OCI-LY1 (cell line): ENCODE results near the gene PDPN.

Source experiments
- H2AFZ ChIP-seq: fragments of 200-600 bp; sonication (generic), shearing (Covaris generic); 2 replicates; pipeline ENCODE4 v1.6.0; 2014; ENCODE audit warnings: antibody characterized with exemption, mild to moderate bottlenecking, low read length
- H3F3A ChIP-seq: fragments of 200-600 bp; sonication (generic), shearing (Covaris generic); 2 replicates; pipeline ENCODE4 v1.6.0; 2014; ENCODE audit warnings: mild to moderate bottlenecking, antibody characterized with exemption, low read length, moderate library complexity; ENCODE audit not compliant: insufficient read depth
- H3K27ac ChIP-seq: fragments of 200-600 bp; sonication (generic); 2 replicates; pipeline ENCODE4 v1.5.1; 2014; ENCODE audit warnings: low read length, mixed run types, mild to moderate bottlenecking, low read depth; ENCODE audit not compliant: poor library complexity, severe bottlenecking
- H3K27me3 ChIP-seq: fragments of 200-600 bp; sonication (generic); 2 replicates; pipeline ENCODE4 v1.6.0; 2014; ENCODE audit warnings: antibody characterized with exemption, mild to moderate bottlenecking, low read length, moderate library complexity; ENCODE audit not compliant: insufficient read depth
- H3K36me3 ChIP-seq: fragments of 200-600 bp; sonication (generic); 2 replicates; pipeline ENCODE4 v1.6.1; 2014; ENCODE audit warnings: mild to moderate bottlenecking, antibody characterized with exemption, low read length, moderate library complexity, mixed read lengths; ENCODE audit not compliant: insufficient read depth
- H3K4me1 ChIP-seq: fragments of 200-600 bp; sonication (generic); 2 replicates; pipeline ENCODE4 v1.5.1; 2014; ENCODE audit warnings: mild to moderate bottlenecking, low read length, moderate library complexity; ENCODE audit not compliant: insufficient read depth, severe bottlenecking
- H3K4me2 ChIP-seq: fragments of 200-600 bp; sonication (generic), shearing (Covaris generic); 2 replicates; pipeline ENCODE4 v1.6.1; 2014; ENCODE audit warnings: low read length
- H3K4me3 ChIP-seq: fragments of 200-600 bp; sonication (generic); 2 replicates; pipeline ENCODE4 v1.5.1; 2014; ENCODE audit warnings: low read length, low read depth, mild to moderate bottlenecking, mixed read lengths; ENCODE audit not compliant: poor library complexity, severe bottlenecking
- H3K79me2 ChIP-seq: fragments of 200-600 bp; shearing (Covaris generic); 2 replicates; pipeline ENCODE4 v1.6.1; 2016; ENCODE audit warnings: mixed run types, low read length, mixed read lengths; ENCODE audit not compliant: insufficient read depth
- H3K9ac ChIP-seq: fragments of 200-600 bp; sonication (generic), shearing (Covaris generic); 2 replicates; pipeline ENCODE4 v1.6.1; 2014; ENCODE audit warnings: mild to moderate bottlenecking, low read length, mixed read lengths
- H3K9me2 ChIP-seq: fragments of 200-600 bp; sonication (generic), shearing (Covaris generic); 2 replicates; pipeline ENCODE4 v1.6.1; 2014; ENCODE audit warnings: low read depth, mild to moderate bottlenecking, low read length, mixed read lengths
- H3K9me3 ChIP-seq: fragments of 200-600 bp; shearing (Covaris generic); 2 replicates; pipeline ENCODE4 v1.6.1; 2014; ENCODE audit warnings: low read length, mixed read lengths
- H4K20me1 ChIP-seq: fragments of 200-600 bp; sonication (generic), shearing (Covaris generic); 2 replicates; pipeline ENCODE4 v1.6.0; 2016; ENCODE audit warnings: mild to moderate bottlenecking, low read length; ENCODE audit not compliant: insufficient read depth
- EZH2 ChIP-seq: fragments of 200-600 bp; sonication (generic), shearing (Covaris generic); IDR thresholded peaks from 2 replicates; pipeline ENCODE4 v1.8.0; 2017; ENCODE audit warnings: borderline replicate concordance, mixed run types, mild to moderate bottlenecking, antibody characterized with exemption, low read length, moderate library complexity, mixed read lengths
- TF ChIP-seq, protein P1 (sequence below): fragments of 200-600 bp; sonication (generic), shearing (Covaris generic); IDR thresholded peaks from 2 replicates; pipeline ENCODE4 v1.5.1; 2017; ENCODE audit warnings: mild to moderate bottlenecking, antibody characterized with exemption, low read length, moderate library complexity, mixed read lengths

The PDPN gene

DNA sequence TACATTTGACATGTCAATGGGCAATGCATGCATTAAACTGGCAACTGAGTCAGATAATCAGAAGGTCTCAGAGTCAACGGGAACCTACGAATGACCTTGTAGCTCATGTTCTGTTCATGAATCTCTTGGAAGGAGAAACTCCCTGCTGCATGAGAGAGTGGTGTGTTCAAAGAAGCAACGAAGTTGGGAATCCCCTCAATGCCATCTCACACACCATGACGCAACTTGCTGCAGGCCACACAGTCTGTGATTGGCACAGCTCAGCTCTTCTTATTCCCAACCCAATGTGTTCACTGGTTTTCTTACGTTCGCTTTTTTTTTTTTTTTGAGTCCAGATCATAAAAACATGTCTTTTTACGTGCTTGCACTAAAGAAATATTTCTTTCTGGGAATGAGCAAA, 62.9 kb downstream of the PDPN start:
- no peak overlapping the region for H3K9ac ChIP-seq
- H3K9me3 ChIP-seq = no peaks in the 10 kb centered on the region
- H4K20me1 ChIP-seq = no peaks in the 10 kb centered on the region
- H3K27ac ChIP-seq = no peak overlapping the region
- no peaks in the 10 kb centered on the region for H3K27me3 ChIP-seq
- H2AFZ ChIP-seq = no peak overlapping the region
- H3F3A ChIP-seq = no peaks in the 10 kb centered on the region
- H3K36me3 ChIP-seq = no peaks in the 10 kb centered on the region
- H3K4me3 ChIP-seq = no peak overlapping the region
- peaks cover 12% of the 10 kb centered on the region for H3K4me1 ChIP-seq
- no peaks in the 10 kb centered on the region for H3K9me2 ChIP-seq
- H3K4me2 ChIP-seq = no peak overlapping the region
- TF ChIP-seq, protein P1, sequence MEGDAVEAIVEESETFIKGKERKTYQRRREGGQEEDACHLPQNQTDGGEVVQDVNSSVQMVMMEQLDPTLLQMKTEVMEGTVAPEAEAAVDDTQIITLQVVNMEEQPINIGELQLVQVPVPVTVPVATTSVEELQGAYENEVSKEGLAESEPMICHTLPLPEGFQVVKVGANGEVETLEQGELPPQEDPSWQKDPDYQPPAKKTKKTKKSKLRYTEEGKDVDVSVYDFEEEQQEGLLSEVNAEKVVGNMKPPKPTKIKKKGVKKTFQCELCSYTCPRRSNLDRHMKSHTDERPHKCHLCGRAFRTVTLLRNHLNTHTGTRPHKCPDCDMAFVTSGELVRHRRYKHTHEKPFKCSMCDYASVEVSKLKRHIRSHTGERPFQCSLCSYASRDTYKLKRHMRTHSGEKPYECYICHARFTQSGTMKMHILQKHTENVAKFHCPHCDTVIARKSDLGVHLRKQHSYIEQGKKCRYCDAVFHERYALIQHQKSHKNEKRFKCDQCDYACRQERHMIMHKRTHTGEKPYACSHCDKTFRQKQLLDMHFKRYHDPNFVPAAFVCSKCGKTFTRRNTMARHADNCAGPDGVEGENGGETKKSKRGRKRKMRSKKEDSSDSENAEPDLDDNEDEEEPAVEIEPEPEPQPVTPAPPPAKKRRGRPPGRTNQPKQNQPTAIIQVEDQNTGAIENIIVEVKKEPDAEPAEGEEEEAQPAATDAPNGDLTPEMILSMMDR = no peak
- no peak for TF ChIP-seq EZH2
- no peaks in the 10 kb centered on the region for H3K79me2 ChIP-seq

DNA sequence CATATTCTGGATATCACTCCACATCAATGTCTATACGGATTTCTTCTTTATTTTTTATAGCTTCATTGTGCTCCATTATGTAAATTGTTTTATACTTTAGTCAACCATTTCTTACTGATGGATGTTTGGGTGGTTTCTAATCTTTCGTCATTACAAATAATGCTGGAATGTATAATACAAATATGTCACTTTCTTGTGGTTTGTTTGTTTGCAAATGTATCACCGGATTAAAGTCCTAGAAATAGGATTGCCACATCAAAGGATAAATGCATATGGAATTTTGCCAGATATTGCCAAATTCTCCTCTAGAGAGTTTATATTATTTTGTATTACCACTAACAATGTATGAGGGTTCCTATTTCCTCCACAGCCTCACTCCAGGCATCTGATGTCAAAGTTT, 67.6 kb downstream of the PDPN start:
- H3K9me3 ChIP-seq = no peaks in the 10 kb centered on the region
- H3K4me2 ChIP-seq = no peak overlapping the region
- no peaks in the 10 kb centered on the region for H3K27me3 ChIP-seq
- no peaks in the 10 kb centered on the region for H3K79me2 ChIP-seq
- no peaks in the 10 kb centered on the region for H4K20me1 ChIP-seq
- TF ChIP-seq, protein P1 = no peak
- TF ChIP-seq EZH2 = no peak
- H3K9ac ChIP-seq = no peak overlapping the region
- no peak overlapping the region for H3K4me3 ChIP-seq
- no peaks in the 10 kb centered on the region for H3K9me2 ChIP-seq
- H2AFZ ChIP-seq = no peak overlapping the region
- H3K4me1 ChIP-seq = no peaks in the 10 kb centered on the region
- H3K27ac ChIP-seq = no peak overlapping the region
- no peaks in the 10 kb centered on the region for H3F3A ChIP-seq
- H3K36me3 ChIP-seq = no peaks in the 10 kb centered on the region

DNA sequence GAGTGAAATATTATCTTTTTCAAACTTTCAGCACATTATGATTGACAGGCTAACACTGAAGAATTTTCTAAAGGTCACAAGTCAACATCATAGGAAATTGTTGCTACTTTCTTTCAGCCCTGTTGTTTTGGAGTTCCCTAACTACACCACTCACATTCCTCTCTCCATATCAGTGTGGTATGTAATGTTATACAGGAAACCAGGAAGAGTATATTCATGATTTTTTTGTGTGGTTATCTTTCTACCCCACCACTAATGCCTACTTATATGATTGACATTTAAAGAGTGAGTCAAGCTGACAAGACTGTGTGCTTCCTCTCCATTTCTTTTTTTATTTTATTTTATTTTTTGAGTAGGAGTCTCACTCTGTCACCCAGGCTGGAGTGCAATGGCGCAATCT, 68.6 kb downstream of the PDPN start:
- TF ChIP-seq, protein P1 = no peak
- TF ChIP-seq EZH2 = no peak
- no peaks in the 10 kb centered on the region for H3K27me3 ChIP-seq
- no peaks in the 10 kb centered on the region for H3K36me3 ChIP-seq
- H2AFZ ChIP-seq = no peak overlapping the region
- H4K20me1 ChIP-seq = no peaks in the 10 kb centered on the region
- H3K9me2 ChIP-seq = no peaks in the 10 kb centered on the region
- no peaks in the 10 kb centered on the region for H3K79me2 ChIP-seq
- H3K4me2 ChIP-seq = no peak overlapping the region
- H3K27ac ChIP-seq = no peak overlapping the region
- no peaks in the 10 kb centered on the region for H3K9me3 ChIP-seq
- no peaks in the 10 kb centered on the region for H3K4me1 ChIP-seq
- H3K9ac ChIP-seq = no peak overlapping the region
- no peaks in the 10 kb centered on the region for H3F3A ChIP-seq
- no peak overlapping the region for H3K4me3 ChIP-seq
